Smooth muscle cell (in vitro differentiated cells): ENCODE results near the gene MAST1. TPM values are rescaled to one million over a fixed set of nuclear protein-coding genes. Genes with fewer than 3 reads are reported as not detected.

Experiments
- DNase-seq: peaks from one replicate; lab custom pipeline; 2025; ENCODE audit not compliant: unreplicated experiment; lab: John Stamatoyannopoulos, UW
- H2AFZ ChIP-seq: fragments of 200-600 bp; sonication (generic); 2 replicates; pipeline ENCODE4 v1.6.0; 2016; ENCODE audit warnings: antibody characterized with exemption, low read depth, mild to moderate bottlenecking
- H3F3A ChIP-seq: fragments of 200-600 bp; sonication (generic); 2 replicates; pipeline ENCODE4 v1.6.0; 2017; ENCODE audit warnings: antibody characterized with exemption, low read depth
- H3K27ac ChIP-seq: fragments of 200-600 bp; sonication (generic); 2 replicates; pipeline ENCODE4 v1.5.1; 2016; ENCODE audit warnings: low read depth, mild to moderate bottlenecking
- H3K27me3 ChIP-seq: fragments of 200-600 bp; sonication (generic); 2 replicates; pipeline ENCODE4 v1.6.1; 2016; ENCODE audit warnings: low read depth, mild to moderate bottlenecking
- H3K36me3 ChIP-seq: fragments of 200-600 bp; sonication (generic); 2 replicates; pipeline ENCODE4 v1.5.1; 2016; ENCODE audit warnings: low read depth
- H3K4me1 ChIP-seq: fragments of 200-600 bp; sonication (generic); 2 replicates; pipeline ENCODE4 v1.5.1; 2016; ENCODE audit warnings: low read depth
- H3K4me2 ChIP-seq: fragments of 200-600 bp; sonication (generic); 2 replicates; pipeline ENCODE4 v1.6.0; 2016; ENCODE audit warnings: mild to moderate bottlenecking
- H3K4me3 ChIP-seq: fragments of 200-600 bp; sonication (generic); 2 replicates; pipeline ENCODE4 v1.5.1; 2016; ENCODE audit warnings: mild to moderate bottlenecking
- H3K79me2 ChIP-seq: fragments of 200-600 bp; sonication (generic); 2 replicates; pipeline ENCODE4 v1.6.0; 2016; ENCODE audit warnings: low read depth, mild to moderate bottlenecking
- H3K9ac ChIP-seq: fragments of 200-600 bp; sonication (generic); 2 replicates; pipeline ENCODE4 v1.6.0; 2016; ENCODE audit warnings: low read depth
- H3K9me3 ChIP-seq: fragments of 200-600 bp; sonication (generic); replicated peaks from 2 replicates; pipeline ENCODE4 v1.5.1; 2016; ENCODE audit warnings: low read depth
- H4K20me1 ChIP-seq: fragments of 200-600 bp; sonication (generic); 2 replicates; pipeline ENCODE4 v1.6.0; 2016; ENCODE audit warnings: low read depth
- CTCF ChIP-seq: fragments of 200-600 bp; sonication (generic); IDR thresholded peaks from 2 replicates; pipeline ENCODE4 v1.5.1; 2017; ENCODE audit warnings: borderline replicate concordance, mild to moderate bottlenecking, antibody characterized with exemption; ENCODE audit not compliant: insufficient read depth, poor library complexity, severe bottlenecking
- WGBS: methylation state at CpG from one replicate; pipeline ENCODE4 v1.1.7; 2016; ENCODE audit warnings: low lambda C conversion rate; 5-methylcytosine and 5-hydroxymethylcytosine counted together
- polyA plus RNA-seq: library from polyadenylated mRNA; unstranded; fragments of >200 nt; fragmentation: Nextera tagmentation; extraction: Ambion mirVana; gene quantifications from 2 replicates; pipeline ENCODE4 v1.2.1, GENCODE V29; 2016
- total RNA-seq: library from RNA; depleted of rRNA; stranded (reverse); fragments of >200 nt; gene quantifications from 2 replicates; pipeline ENCODE4 v1.2.3, GENCODE V29; 2014

Gene MAST1
- total and polyA plus RNA-seq, 2 experiments from 2014 or later: 2.7 to 3.2 TPM

GRCh38 chr19:12872255-12872654, 33.9 kb downstream of the MAST1 start:
- Histone ChIP-seq H2AFZ (no peak overlapping the region), H3F3A (no peaks in the 10 kb centered on the region), H3K79me2 (no peaks in the 10 kb centered on the region), H3K4me1 (peaks cover 1% of the 10 kb centered on the region), H3K4me2 (no peak overlapping the region), H3K27ac (no peak overlapping the region), H3K27me3 (no peaks in the 10 kb centered on the region), H3K4me3 (no peak overlapping the region), H3K9me3 (no peaks in the 10 kb centered on the region), H3K36me3 (no peaks in the 10 kb centered on the region), H4K20me1 (no peaks in the 10 kb centered on the region), H3K9ac (no peak overlapping the region)
- DNase-seq: no peak
- WGBS: 93% methylated on average over 5 of the region's 5 CpGs
- TF ChIP-seq CTCF: no peak

GRCh38 chr19:12872941-12873890, 34.9 kb downstream of the MAST1 start:
- Histone ChIP-seq H3K4me1 (no peaks in the 10 kb centered on the region), H3K4me2 (no peak overlapping the region), H3K36me3 (no peaks in the 10 kb centered on the region), H3K4me3 (no peak overlapping the region), H4K20me1 (no peaks in the 10 kb centered on the region), H3F3A (no peaks in the 10 kb centered on the region), H3K79me2 (no peaks in the 10 kb centered on the region), H2AFZ (no peak overlapping the region), H3K9ac (no peak overlapping the region), H3K27me3 (no peaks in the 10 kb centered on the region), H3K27ac (no peak overlapping the region), H3K9me3 (no peaks in the 10 kb centered on the region)
- 75% methylated on average over 69 of the region's 70 CpGs for WGBS
- TF ChIP-seq CTCF: no peak
- no peak for DNase-seq

GRCh38 chr19:12873891-12874745, 35.8 kb downstream of the MAST1 start:
- no peak for DNase-seq
- Histone ChIP-seq H3K9ac (no peak overlapping the region), H3K4me2 (no peak overlapping the region), H3K79me2 (no peaks in the 10 kb centered on the region), H3K4me1 (no peaks in the 10 kb centered on the region), H3K36me3 (no peaks in the 10 kb centered on the region), H4K20me1 (no peaks in the 10 kb centered on the region), H3F3A (no peaks in the 10 kb centered on the region), H3K9me3 (no peaks in the 10 kb centered on the region), H3K4me3 (no peak overlapping the region), H3K27me3 (no peaks in the 10 kb centered on the region), H2AFZ (no peak overlapping the region), H3K27ac (no peak overlapping the region)
- 91% methylated on average over 50 of the region's 86 CpGs for WGBS
- TF ChIP-seq CTCF: no peak
